ENCODE measurements around the gene LBR. TPM values are rescaled to one million over a fixed set of nuclear protein-coding genes. Genes with fewer than 3 reads are reported as not detected.
"Not testable (repeated sequence)": the region's sequence is repeated elsewhere in the genome, so short reads cannot be mapped to it uniquely, and the experiment has no call there.

LBR gene
- 57.1 TPM for polyA plus RNA-seq (2013, experiment 1 of 2)
- polyA plus RNA-seq (2013, experiment 2 of 2): 69.2 TPM

GRCh38 chr1:225427235-225428067 lies at the start of gene LBR:
Gene LBR, minus strand, starts transcription at chr1:225428038. Its CDS starts 3,963 bp downstream, at chr1:225424075.
- peak within 1 kb of the TSS; percentile 91 for H3K27ac ChIP-seq (ENCODE audit: low read depth, low read length, severe bottlenecking)
- H3K36me3 ChIP-seq (ENCODE audit: control insufficient read depth, insufficient read depth, low read length): peaks cover 7% of the 10 kb centered on the region
- H3K4me1 ChIP-seq (ENCODE audit: control insufficient read depth, insufficient read depth, low read length, poor library complexity, severe bottlenecking): peaks cover 33% of the 10 kb centered on the region
- WGBS, 2 experiments (ENCODE audit: insufficient coverage in 2 of 2): 0% methylated on average over 66 to 87 of the region's 94 CpGs
- H3K4me3 ChIP-seq (ENCODE audit: extremely low read depth, insufficient read depth, low read length, poor library complexity, severe bottlenecking): peak within 1 kb of the TSS; percentile 82
- no peaks in the 10 kb centered on the region for H3K9me3 ChIP-seq (ENCODE audit: control insufficient read depth, low read length)

GRCh38 chr1:225477296-225477911 lies 49.6 kb upstream of the LBR start:
- Histone ChIP-seq H3K27ac (ENCODE audit: low read depth, low read length, severe bottlenecking) (no peak overlapping the region), H3K4me1 (ENCODE audit: control insufficient read depth, insufficient read depth, low read length, poor library complexity, severe bottlenecking) (peaks cover 6% of the 10 kb centered on the region), H3K4me3 (ENCODE audit: extremely low read depth, insufficient read depth, low read length, poor library complexity, severe bottlenecking) (no peak overlapping the region), H3K9me3 (ENCODE audit: control insufficient read depth, low read length) (no peaks in the 10 kb centered on the region), H3K36me3 (ENCODE audit: control insufficient read depth, insufficient read depth, low read length) (no peaks in the 10 kb centered on the region)
- WGBS, 2 experiments (ENCODE audit: insufficient coverage in 2 of 2): 93 to 100% methylated on average over 3 to 4 of the region's 6 CpGs

- 80 to 83% methylated on average over 1 to 5 of the region's 5 CpGs for WGBS, 2 experiments (ENCODE audit: insufficient coverage in 2 of 2)
- Histone ChIP-seq H3K9me3 (ENCODE audit: control insufficient read depth, low read length) (no peaks in the 10 kb centered on the region), H3K27ac (ENCODE audit: low read depth, low read length, severe bottlenecking) (no peak overlapping the region), H3K4me1 (ENCODE audit: control insufficient read depth, insufficient read depth, low read length, poor library complexity, severe bottlenecking) (peaks cover 6% of the 10 kb centered on the region), H3K36me3 (ENCODE audit: control insufficient read depth, insufficient read depth, low read length) (no peaks in the 10 kb centered on the region), H3K4me3 (ENCODE audit: extremely low read depth, insufficient read depth, low read length, poor library complexity, severe bottlenecking) (no peak overlapping the region)
These were observed 48.7 kb upstream of the LBR start for GRCh38 chr1:225476538-225476988.

GRCh38 chr1:225476100-225476511 lies 48.3 kb upstream of the LBR start:
- 90 to 95% methylated on average over 7 of the region's 7 CpGs for WGBS, 2 experiments (ENCODE audit: insufficient coverage in 2 of 2)
- Histone ChIP-seq H3K27ac (ENCODE audit: low read depth, low read length, severe bottlenecking) (no peak overlapping the region), H3K4me1 (ENCODE audit: control insufficient read depth, insufficient read depth, low read length, poor library complexity, severe bottlenecking) (peaks cover 6% of the 10 kb centered on the region), H3K9me3 (ENCODE audit: control insufficient read depth, low read length) (no peaks in the 10 kb centered on the region), H3K4me3 (ENCODE audit: extremely low read depth, insufficient read depth, low read length, poor library complexity, severe bottlenecking) (no peak overlapping the region), H3K36me3 (ENCODE audit: control insufficient read depth, insufficient read depth, low read length) (no peaks in the 10 kb centered on the region)

DNA sequence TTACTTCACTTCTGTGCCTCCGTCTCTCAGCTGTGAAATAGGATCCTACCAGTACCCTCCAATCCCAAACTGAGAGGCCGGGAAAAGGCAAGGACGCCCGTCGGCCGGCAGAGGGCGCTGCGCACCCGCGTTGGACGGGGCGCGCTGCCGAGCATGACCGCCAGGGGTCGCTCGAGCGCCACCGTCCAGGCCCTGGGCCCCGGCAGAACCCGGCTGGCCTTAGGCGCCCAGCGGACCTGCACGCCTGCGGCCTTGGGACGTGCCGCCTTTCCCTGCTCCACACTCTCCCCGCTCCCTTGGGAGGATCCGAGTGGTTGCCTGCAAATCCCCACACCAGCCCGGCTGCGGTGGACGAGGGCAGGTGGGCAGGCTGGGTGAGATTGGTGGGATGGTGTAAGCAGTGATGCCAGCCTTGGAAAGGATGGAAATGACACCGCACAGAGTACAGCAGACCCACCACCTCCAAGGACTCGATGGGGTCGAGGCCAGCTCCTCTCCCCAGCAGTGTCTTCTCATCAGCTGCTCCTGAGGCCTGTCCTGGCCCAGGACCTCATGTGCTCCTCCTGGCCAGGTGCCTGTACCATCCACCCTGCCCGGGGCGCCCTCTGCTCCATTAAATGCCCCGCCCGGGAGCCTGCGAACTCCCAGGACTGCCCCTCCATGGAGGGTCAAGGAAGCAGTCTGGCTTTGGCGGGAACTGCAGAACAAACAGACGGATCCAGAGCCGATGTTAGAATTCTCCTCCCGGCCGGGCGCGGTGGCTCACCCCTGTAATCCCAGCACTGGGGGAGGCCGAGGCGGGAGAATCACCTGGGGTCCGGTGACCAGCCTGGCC lies 47.4 kb upstream of the LBR start:
- Histone ChIP-seq H3K9me3 (ENCODE audit: control insufficient read depth, low read length) (no peaks in the 10 kb centered on the region), H3K4me1 (ENCODE audit: control insufficient read depth, insufficient read depth, low read length, poor library complexity, severe bottlenecking) (peaks cover 6% of the 10 kb centered on the region), H3K4me3 (ENCODE audit: extremely low read depth, insufficient read depth, low read length, poor library complexity, severe bottlenecking) (no peak overlapping the region), H3K27ac (ENCODE audit: low read depth, low read length, severe bottlenecking) (no peak overlapping the region), H3K36me3 (ENCODE audit: control insufficient read depth, insufficient read depth, low read length) (no peaks in the 10 kb centered on the region)
- WGBS, 2 experiments (ENCODE audit: insufficient coverage in 2 of 2): 35 to 48% methylated on average over 29 to 38 of the region's 50 CpGs

DNA sequence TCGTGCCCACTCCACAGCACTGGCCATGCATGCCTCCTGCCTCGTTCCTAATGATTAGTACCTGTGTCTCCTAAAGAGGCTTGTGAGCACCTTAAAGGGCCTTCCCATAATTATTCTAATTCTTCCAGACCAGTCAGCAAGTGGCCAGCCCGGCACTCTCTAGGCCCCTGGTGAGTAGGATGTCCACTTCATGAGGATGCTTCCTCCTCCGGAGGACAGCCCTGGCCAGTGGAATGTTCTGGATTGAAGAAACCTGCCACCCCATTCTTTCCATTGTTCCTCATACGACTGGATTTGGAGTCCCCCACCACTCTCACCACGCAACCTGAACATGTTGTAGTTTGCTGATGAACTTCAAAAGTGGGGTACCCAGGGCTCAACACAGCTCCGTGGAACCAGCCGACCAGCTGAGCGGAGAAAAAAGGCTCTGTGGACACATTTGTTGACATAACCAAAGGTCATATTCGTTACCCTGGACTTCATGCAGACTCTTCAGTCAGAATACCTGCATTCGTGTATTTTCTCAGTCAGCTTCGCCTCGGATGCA lies 46.7 kb upstream of the LBR start:
- 47 to 50% methylated on average over 8 to 10 of the region's 13 CpGs for WGBS, 2 experiments (ENCODE audit: insufficient coverage in 2 of 2)
- Histone ChIP-seq H3K4me3 (ENCODE audit: extremely low read depth, insufficient read depth, low read length, poor library complexity, severe bottlenecking) (no peak overlapping the region), H3K4me1 (ENCODE audit: control insufficient read depth, insufficient read depth, low read length, poor library complexity, severe bottlenecking) (peaks cover 6% of the 10 kb centered on the region), H3K27ac (ENCODE audit: low read depth, low read length, severe bottlenecking) (no peak overlapping the region), H3K9me3 (ENCODE audit: control insufficient read depth, low read length) (no peaks in the 10 kb centered on the region), H3K36me3 (ENCODE audit: control insufficient read depth, insufficient read depth, low read length) (no peaks in the 10 kb centered on the region)

DNA sequence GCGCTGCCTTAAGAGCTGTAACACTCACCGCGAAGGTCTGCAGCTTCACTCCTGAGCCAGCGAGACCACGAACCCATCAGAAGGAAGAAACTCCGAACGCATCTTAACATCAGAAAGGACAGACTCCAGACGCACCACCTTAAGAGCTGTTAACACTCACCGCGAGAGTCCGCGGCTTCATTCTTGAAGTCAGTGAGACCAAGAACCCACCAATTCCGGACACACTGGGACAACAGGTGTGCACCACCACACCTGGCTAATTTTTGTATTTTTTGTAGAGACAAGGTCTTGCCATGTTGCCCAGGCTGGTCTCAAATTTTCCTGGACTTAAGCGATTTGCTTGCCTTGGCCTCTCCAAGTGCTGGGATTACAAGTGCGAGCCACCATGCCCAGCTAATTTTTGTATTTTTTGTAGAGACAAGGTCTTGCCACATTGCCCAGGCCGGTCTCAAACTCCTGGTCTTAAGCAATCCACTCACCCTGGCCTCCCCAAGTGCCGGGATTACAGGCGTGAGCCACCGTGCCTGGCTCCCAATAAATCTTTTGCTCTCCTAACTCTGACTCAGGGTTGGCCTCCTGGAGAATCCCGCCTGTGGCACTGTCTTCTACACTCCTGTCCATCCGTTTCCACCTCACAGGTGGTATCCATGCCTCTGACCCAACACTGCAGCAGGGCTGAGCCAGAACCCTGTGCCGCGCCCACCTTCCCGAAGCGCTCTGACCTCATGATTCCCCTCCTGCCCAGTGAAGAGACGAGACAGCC lies 46.0 kb upstream of the LBR start:
- not testable (repeated sequence) for H3K9me3 ChIP-seq (ENCODE audit: control insufficient read depth, low read length); H3K36me3 ChIP-seq (ENCODE audit: control insufficient read depth, insufficient read depth, low read length); H3K4me3 ChIP-seq (ENCODE audit: extremely low read depth, insufficient read depth, low read length, poor library complexity, severe bottlenecking); H3K27ac ChIP-seq (ENCODE audit: low read depth, low read length, severe bottlenecking); H3K4me1 ChIP-seq (ENCODE audit: control insufficient read depth, insufficient read depth, low read length, poor library complexity, severe bottlenecking)
- WGBS, 2 experiments (ENCODE audit: insufficient coverage in 2 of 2): 94 to 97% methylated on average over 20 to 24 of the region's 26 CpGs

- not testable (repeated sequence) for H3K36me3 ChIP-seq (ENCODE audit: control insufficient read depth, insufficient read depth, low read length); H3K9me3 ChIP-seq (ENCODE audit: control insufficient read depth, low read length); H3K4me3 ChIP-seq (ENCODE audit: extremely low read depth, insufficient read depth, low read length, poor library complexity, severe bottlenecking); H3K4me1 ChIP-seq (ENCODE audit: control insufficient read depth, insufficient read depth, low read length, poor library complexity, severe bottlenecking); H3K27ac ChIP-seq (ENCODE audit: low read depth, low read length, severe bottlenecking)
- whole genome bisulfite sequencing, 2 experiments (ENCODE audit: insufficient coverage in 2 of 2): 93 to 98% methylated on average over 5 to 7 of the region's 8 CpGs
These were observed 45.4 kb upstream of the LBR start for GRCh38 chr1:225473266-225473665.

DNA sequence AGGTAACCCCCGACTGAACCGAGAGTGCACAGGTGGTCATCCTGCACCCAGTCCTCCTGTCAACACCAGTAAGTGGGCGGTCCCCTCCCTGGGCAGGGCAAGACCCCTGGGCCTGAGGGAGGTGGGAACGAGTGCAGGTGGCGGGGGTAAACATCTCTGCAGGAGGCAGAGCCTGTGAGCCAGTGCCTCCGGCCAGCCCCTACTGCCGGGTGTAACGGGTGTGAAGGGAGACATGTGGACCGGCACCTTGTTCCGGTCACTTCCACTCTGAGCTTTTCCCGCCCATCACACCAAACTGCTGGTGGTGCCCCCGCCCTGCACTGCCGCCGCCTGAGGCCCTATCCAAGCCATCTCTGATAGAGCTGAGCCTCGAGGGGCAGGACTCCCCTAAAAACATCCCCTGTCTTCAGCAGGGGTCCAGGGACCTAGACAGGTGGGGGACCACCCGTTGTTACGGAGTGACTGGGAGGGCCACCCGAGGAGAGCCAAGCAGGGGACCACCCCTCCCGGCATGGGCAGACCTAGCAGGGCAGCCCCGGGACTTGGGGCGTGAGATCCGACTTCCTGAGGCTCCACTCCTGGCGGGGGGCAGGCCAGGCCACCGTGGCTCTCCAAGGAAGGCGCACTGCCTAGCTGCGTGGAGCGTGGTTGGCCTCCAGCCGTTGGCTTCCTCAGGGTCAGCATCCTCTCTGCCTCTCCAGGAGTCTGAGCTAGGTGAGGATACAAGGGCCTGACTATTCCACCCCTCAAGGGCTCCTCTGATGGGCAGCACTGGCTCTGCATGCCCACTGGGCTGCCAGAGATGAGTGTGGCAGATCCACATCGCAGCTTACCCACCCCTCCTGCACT lies 43.8 kb upstream of the LBR start:
- peaks cover 6% of the 10 kb centered on the region for H3K4me1 ChIP-seq (ENCODE audit: control insufficient read depth, insufficient read depth, low read length, poor library complexity, severe bottlenecking)
- no peak overlapping the region for H3K4me3 ChIP-seq (ENCODE audit: extremely low read depth, insufficient read depth, low read length, poor library complexity, severe bottlenecking)
- 83 to 89% methylated on average over 21 to 24 of the region's 29 CpGs for WGBS, 2 experiments (ENCODE audit: insufficient coverage in 2 of 2)
- H3K36me3 ChIP-seq (ENCODE audit: control insufficient read depth, insufficient read depth, low read length): no peaks in the 10 kb centered on the region
- no peaks in the 10 kb centered on the region for H3K9me3 ChIP-seq (ENCODE audit: control insufficient read depth, low read length)
- no peak overlapping the region for H3K27ac ChIP-seq (ENCODE audit: low read depth, low read length, severe bottlenecking)

All from mesodermal cell (in vitro differentiated cells).